CD14-positive monocyte (primary cell): ENCODE data around the gene PLXNA2. TPM values are rescaled to one million over a fixed set of nuclear protein-coding genes. Genes with fewer than 3 reads are reported as not detected.

Experiments
- DNase-seq, 3 donors: peaks; one replicate each; pipeline ENCODE4 v3.0.0-alpha.2; 2011 to 2022
- H2AFZ ChIP-seq: 2 replicates; pipeline ENCODE4 v1.6.0; 2012; ENCODE audit warnings: mild to moderate bottlenecking, low read depth, low read length, inconsistent platforms; ENCODE audit not compliant: insufficient read depth, poor library complexity, severe bottlenecking
- H3K27ac ChIP-seq, 2 donors: 1 replicate in 1 of 2; 2 replicates in 1 of 2; pipeline ENCODE4 v1.5.1; 2012 to 2013; ENCODE audit warnings: low read length in 2 of 2, control low read depth in 1 of 2, inconsistent platforms in 1 of 2, low read depth in 1 of 2, mild to moderate bottlenecking in 1 of 2
- H3K27me3 ChIP-seq, 2 donors: one replicate each; pipeline versions ENCODE4 v1.6.0 to v1.6.1; 2011 to 2013; ENCODE audit warnings: low read length in 2 of 2; ENCODE audit not compliant: control insufficient read depth in 2 of 2, insufficient read depth in 2 of 2
- H3K36me3 ChIP-seq, 2 donors: replicated peaks in 1 of 2; 1 replicate in 1 of 2; 2 replicates in 1 of 2; pipeline versions ENCODE4 v1.5.1 to v1.6.1; 2012 to 2013; ENCODE audit warnings: low read length in 2 of 2, control low read depth in 1 of 2, inconsistent platforms in 1 of 2, mild to moderate bottlenecking in 1 of 2; ENCODE audit not compliant: insufficient read depth in 2 of 2, control insufficient read depth in 1 of 2
- H3K4me1 ChIP-seq, 2 donors: 1 replicate in 1 of 2; 2 replicates in 1 of 2; pipeline versions ENCODE4 v1.5.1 to v1.6.1; 2012 to 2013; ENCODE audit warnings: low read length in 2 of 2, control low read depth in 1 of 2, inconsistent platforms in 1 of 2, mild to moderate bottlenecking in 1 of 2, moderate library complexity in 1 of 2; ENCODE audit not compliant: insufficient read depth in 2 of 2, control insufficient read depth in 1 of 2
- H3K4me2 ChIP-seq: replicated peaks from 2 replicates; pipeline ENCODE3; 2012; ENCODE audit warnings: low read length, moderate library complexity, mild to moderate bottlenecking; ENCODE audit not compliant: poor library complexity, severe bottlenecking; ENCODE audit errors: extremely low read depth
- H3K4me3 ChIP-seq, 3 experiments: fragments of 200-600 bp in 1 of 3; sonication (generic) in 1 of 3; replicated peaks in 1 of 3; 1 replicate in 2 of 3; 2 replicates in 1 of 3; pipeline ENCODE4 v1.5.1; 2011 to 2013; ENCODE audit warnings: low read length in 3 of 3, mild to moderate bottlenecking in 3 of 3, control low read depth in 2 of 3, low read depth in 2 of 3, inconsistent platforms in 1 of 3, moderate library complexity in 1 of 3
- H3K79me2 ChIP-seq: 2 replicates; pipeline ENCODE4 v1.6.0; 2012; ENCODE audit warnings: mild to moderate bottlenecking, control low read depth, inconsistent platforms, low read length, moderate library complexity; ENCODE audit not compliant: insufficient read depth
- H3K9ac ChIP-seq: 2 replicates; pipeline ENCODE4 v1.6.0; 2017; ENCODE audit warnings: low read length, mild to moderate bottlenecking; ENCODE audit not compliant: insufficient read depth, poor library complexity, severe bottlenecking
- H3K9me3 ChIP-seq, 2 donors: replicated peaks in 1 of 2; 1 replicate in 1 of 2; 2 replicates in 1 of 2; pipeline versions ENCODE4 v1.5.1 to v1.6.1; 2012 to 2013; ENCODE audit warnings: low read length in 2 of 2, control low read depth in 1 of 2; ENCODE audit not compliant: control insufficient read depth in 1 of 2, insufficient read depth in 1 of 2
- H4K20me1 ChIP-seq: 2 replicates; pipeline ENCODE4 v1.6.0; 2012; ENCODE audit warnings: mild to moderate bottlenecking, low read length, control low read depth, moderate library complexity; ENCODE audit not compliant: insufficient read depth
- H3K27ac Mint-ChIP-seq, 7 donors: one replicate each; pipeline ENCODE4 v1.8.0; 2020; ENCODE audit warnings: mild to moderate bottlenecking in 7 of 7, mixed read lengths in 7 of 7, moderate library complexity in 6 of 7, inconsistent platforms in 2 of 7
- H3K27me3 Mint-ChIP-seq, 3 donors: one replicate each; pipeline ENCODE4 v1.8.0; 2021 to 2022; ENCODE audit warnings: low read depth in 3 of 3, mild to moderate bottlenecking in 3 of 3, mixed read lengths in 3 of 3, moderate library complexity in 3 of 3, inconsistent platforms in 1 of 3
- H3K36me3 Mint-ChIP-seq, 2 donors: one replicate each; pipeline ENCODE4 v1.8.0; 2020; ENCODE audit warnings: mixed read lengths in 2 of 2, inconsistent platforms in 1 of 2, mild to moderate bottlenecking in 1 of 2
- H3K4me1 Mint-ChIP-seq: one replicate; pipeline ENCODE4 v1.8.0; 2020; ENCODE audit warnings: mild to moderate bottlenecking, mixed read lengths
- H3K4me3 Mint-ChIP-seq, 2 donors: one replicate each; pipeline ENCODE4 v1.8.0; 2020; ENCODE audit warnings: mild to moderate bottlenecking in 2 of 2, mixed read lengths in 2 of 2, moderate library complexity in 1 of 2
- H3K9me3 Mint-ChIP-seq, 7 donors: one replicate each; pipeline ENCODE4 v1.8.0; 2020 to 2022; ENCODE audit warnings: mixed read lengths in 7 of 7, mild to moderate bottlenecking in 6 of 7, moderate library complexity in 6 of 7, inconsistent platforms in 2 of 7
- CTCF ChIP-seq: fragments of 200-600 bp; IDR thresholded peaks from one replicate; pipeline ENCODE4 v1.8.0; 2022; ENCODE audit warnings: antibody characterized with exemption, mild to moderate bottlenecking
- WGBS: methylation state at CpG from one replicate; pipeline ENCODE4 v1.1.5; 2013; ENCODE audit warnings: missing lambda C conversion rate; ENCODE audit not compliant: insufficient coverage; 5-methylcytosine and 5-hydroxymethylcytosine counted together
- intact Hi-C, 2 donors: fragments of 100-400 bp; cut with micrococcal nuclease; formaldehyde crosslinking; loops; one replicate each; pipeline versions ENCODE4 v1.15.0 to v1.15.1; 2023
- polyA plus RNA-seq, 3 donors: library from polyadenylated mRNA; depleted of rRNA in 1 of 3; unstranded in 2 of 3; stranded (reverse) in 1 of 3; fragments of 300-500 nt in 2 of 3; fragments of >200 nt in 1 of 3; fragmentation: Illumina TruSeq in 2 of 3; gene quantifications; 1 replicate in 2 of 3; 2 replicates in 1 of 3; pipeline ENCODE4 v1.2.3, GENCODE V29; 2012 to 2021

Gene PLXNA2
- polyA plus RNA-seq, 3 donors: 0.75 to 2.1 (median 1.1) TPM

- no peaks in the 10 kb centered on the region for H3K4me1 ChIP-seq
- no peak overlapping the region for H3K27ac ChIP-seq
- peaks cover 0 to 1% (median 0%) of the 10 kb centered on the region in 7 donors for H3K9me3 Mint-ChIP-seq
- no peak overlapping the region for H3K27ac Mint-ChIP-seq
- no peaks in the 10 kb centered on the region for H3K9me3 ChIP-seq
- H2AFZ ChIP-seq: no peak overlapping the region
- no peaks in the 10 kb centered on the region for H3K4me1 Mint-ChIP-seq
- H3K36me3 Mint-ChIP-seq: no peaks in the 10 kb centered on the region
- H3K4me2 ChIP-seq: no peak overlapping the region
- H3K36me3 ChIP-seq: no peaks in the 10 kb centered on the region
- no peak overlapping the region for H3K4me3 ChIP-seq
- intact Hi-C loops: no loop called here
- DNase-seq: no peak
- no peak overlapping the region for H3K9ac ChIP-seq
- peaks cover 7 to 22% (median 17%) of the 10 kb centered on the region in 3 donors for H3K27me3 Mint-ChIP-seq
- no peaks in the 10 kb centered on the region for H3K79me2 ChIP-seq
- no peaks in the 10 kb centered on the region for H4K20me1 ChIP-seq
- 34% methylated on average over 4 of the region's 8 CpGs for WGBS
- TF ChIP-seq CTCF: no peak
- peaks cover 7 to 12% of the 10 kb centered on the region in 2 donors for H3K27me3 ChIP-seq
- H3K4me3 Mint-ChIP-seq: no peak overlapping the region
These were observed 36.7 kb upstream of the PLXNA2 start for GRCh38 chr1:208280681-208281450.

DNA sequence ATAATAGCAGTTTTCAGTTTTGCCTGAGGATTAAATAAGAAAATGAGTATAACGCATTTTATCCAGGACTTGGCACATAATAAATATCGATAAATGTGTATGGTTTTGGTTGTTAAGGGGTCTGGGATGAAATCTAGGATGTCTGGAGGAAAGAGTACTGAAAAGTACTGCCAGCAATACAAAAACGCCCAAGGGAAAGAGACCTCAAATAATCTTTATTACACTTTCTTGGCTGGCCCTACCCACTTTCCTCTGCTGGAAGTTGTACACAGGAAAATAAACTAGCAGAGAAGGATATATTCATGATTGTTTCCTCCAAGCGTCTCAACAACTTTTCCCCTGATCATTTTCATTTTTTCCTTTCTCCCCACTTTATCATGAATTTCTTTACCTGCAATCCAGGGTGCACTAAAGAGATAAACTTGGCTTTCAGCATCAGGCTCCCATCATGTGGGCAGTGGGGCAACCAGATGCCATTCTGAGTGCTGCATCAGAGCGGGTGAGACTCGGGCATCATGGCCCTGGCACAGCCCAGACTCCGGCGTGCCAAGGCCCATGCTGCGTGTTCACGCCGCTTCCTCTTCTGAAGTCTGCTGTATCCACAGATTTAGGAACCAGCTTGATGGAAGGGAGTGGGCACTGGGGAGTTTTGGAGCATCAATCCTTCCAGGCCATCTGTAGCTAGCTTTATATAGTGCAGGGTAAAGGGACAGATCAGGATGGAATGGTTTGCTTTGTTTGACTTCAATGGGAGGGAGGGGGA lies 35.8 kb upstream of the PLXNA2 start:
- WGBS: 94% methylated on average over 9 of the region's 11 CpGs
- no peak overlapping the region for H3K4me2 ChIP-seq
- no peaks in the 10 kb centered on the region for H3K4me1 ChIP-seq
- no peak overlapping the region for H3K27ac ChIP-seq
- H3K9me3 ChIP-seq: no peaks in the 10 kb centered on the region
- Mint-ChIP-seq H3K36me3 (no peaks in the 10 kb centered on the region), H3K9me3 (peaks cover 0 to 1% (median 0%) of the 10 kb centered on the region in 7 donors), H3K4me3 (no peak overlapping the region), H3K27ac (no peak overlapping the region), H3K4me1 (no peaks in the 10 kb centered on the region), H3K27me3 (peaks cover 7 to 22% (median 17%) of the 10 kb centered on the region in 3 donors)
- no peaks in the 10 kb centered on the region for H4K20me1 ChIP-seq
- H3K27me3 ChIP-seq: peaks cover 7 to 12% of the 10 kb centered on the region in 2 donors
- H3K9ac ChIP-seq: no peak overlapping the region
- H2AFZ ChIP-seq: no peak overlapping the region
- no peak overlapping the region for H3K4me3 ChIP-seq
- DNase-seq: no peak
- no peak for TF ChIP-seq CTCF
- intact Hi-C loops: no loop called here
- no peaks in the 10 kb centered on the region for H3K79me2 ChIP-seq
- H3K36me3 ChIP-seq: no peaks in the 10 kb centered on the region
